HG03442 (cell line): Measurements from ENCODE around the gene ECEL1.
"Not testable (repeated sequence)": the region's sequence is repeated elsewhere in the genome, so short reads cannot be mapped to it uniquely, and the experiment has no call there.

Source experiments
- ATAC-seq: cut with Tn5 transposase; IDR thresholded peaks from one replicate; pipeline ENCODE4 v1.9.1; 2021; ENCODE audit warnings: mild to moderate bottlenecking, moderate library complexity; ENCODE audit not compliant: unreplicated experiment

The ECEL1 gene

DNA sequence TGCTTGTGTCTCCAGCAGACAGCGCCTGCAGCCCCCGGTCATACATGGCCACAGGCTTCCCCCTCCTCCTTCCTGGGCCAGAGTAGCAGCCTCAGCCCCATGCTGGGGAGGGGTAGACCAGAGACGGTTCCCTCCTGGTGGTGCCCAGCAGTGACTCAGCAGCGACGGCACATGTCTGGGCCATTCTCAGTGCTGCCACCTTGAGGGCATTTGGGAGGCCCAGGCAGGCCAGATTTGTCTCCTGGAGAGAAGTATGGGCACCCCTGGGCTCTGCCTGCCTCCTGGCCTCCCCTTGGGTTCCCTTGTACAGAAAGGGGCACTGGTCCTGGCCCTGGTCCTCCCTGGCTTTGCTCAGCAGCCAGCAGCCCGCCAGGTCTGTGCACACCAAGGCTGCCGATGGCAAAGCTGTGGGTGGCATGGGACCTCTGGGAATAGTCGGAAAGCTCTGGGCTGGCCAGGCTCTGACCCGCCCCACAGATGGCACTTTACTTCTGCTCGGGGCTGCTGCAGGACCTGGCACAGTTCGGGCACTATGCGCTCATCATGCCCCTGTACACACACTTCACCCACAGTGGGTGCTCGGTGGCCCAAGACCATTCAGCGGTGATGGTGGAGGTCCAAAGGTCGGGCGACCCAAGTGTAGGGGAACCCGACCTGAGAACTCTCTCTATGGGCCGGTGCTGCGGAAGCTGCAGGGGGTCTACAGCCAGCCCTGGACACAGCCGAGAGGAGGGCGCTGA, 43.1 kb downstream of the ECEL1 start:
- no peak for ATAC-seq

DNA sequence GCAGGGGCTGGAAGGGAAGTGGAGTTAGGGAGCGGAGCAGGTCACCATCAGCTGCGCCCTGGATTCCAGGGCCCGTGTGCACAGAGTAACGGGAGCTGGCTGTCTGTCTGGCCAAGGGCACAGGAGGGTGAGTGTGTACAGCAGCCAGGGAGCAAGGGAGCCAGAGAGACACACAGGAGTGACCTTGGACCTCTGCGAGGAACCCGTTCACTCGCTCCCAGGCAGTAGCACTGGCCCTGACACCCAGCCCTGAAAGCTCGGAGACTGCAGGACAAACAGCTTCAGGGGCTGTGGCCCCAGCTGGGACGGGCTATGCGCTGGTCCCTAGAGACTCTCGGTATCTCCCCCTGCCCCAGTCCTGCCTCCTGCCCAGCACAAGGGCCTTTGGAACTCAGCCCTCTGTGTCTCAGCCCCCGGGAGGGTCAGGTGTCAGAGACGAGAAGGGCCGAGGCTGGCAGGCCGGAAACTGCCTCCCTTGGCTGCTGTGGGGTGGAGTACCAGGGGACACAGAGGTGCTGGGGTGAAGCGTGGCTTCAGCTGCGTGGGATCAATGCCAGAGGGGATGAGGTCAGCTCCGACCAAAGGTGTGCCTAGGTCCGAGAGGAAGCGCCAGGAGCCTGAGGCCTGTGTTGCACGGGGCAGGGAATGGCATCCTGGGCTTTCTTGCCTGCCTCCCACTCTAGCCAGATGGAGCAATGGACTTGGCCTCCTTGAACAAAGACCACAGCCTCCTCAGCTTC, 43.8 kb downstream of the ECEL1 start:
- ATAC-seq: not testable (repeated sequence)

- not testable (repeated sequence) for ATAC-seq
These were observed 44.6 kb downstream of the ECEL1 start for GRCh38 chr2:232443047-232443446.

GRCh38 chr2:232442431-232442830, 45.2 kb downstream of the ECEL1 start:
- not testable (repeated sequence) for ATAC-seq

DNA sequence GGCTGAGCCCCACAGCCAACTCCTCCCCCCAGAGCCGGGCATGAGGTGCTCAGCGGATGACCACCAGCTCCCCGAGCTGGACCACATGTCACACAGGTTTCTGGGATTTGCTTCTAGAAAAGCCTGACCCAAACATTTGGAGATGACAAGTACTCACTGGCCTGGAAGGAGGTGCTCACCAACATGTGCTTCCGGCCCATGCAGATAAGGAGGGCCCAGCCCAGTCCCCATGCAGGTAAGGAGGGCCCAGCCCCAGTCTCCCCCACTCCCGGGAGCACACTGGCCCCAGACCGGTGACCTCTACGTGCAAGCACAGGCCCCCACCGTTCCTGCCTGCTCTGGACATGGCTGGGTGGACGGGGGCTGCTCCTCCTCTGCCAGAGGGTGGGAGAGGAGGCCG, 45.7 kb downstream of the ECEL1 start:
- not testable (repeated sequence) for ATAC-seq

GRCh38 chr2:232441147-232441651, 46.4 kb downstream of the ECEL1 start:
- no peak for ATAC-seq

- ATAC-seq: peak; percentile 72
These were observed 47.2 kb downstream of the ECEL1 start for GRCh38 chr2:232440220-232441018.

DNA sequence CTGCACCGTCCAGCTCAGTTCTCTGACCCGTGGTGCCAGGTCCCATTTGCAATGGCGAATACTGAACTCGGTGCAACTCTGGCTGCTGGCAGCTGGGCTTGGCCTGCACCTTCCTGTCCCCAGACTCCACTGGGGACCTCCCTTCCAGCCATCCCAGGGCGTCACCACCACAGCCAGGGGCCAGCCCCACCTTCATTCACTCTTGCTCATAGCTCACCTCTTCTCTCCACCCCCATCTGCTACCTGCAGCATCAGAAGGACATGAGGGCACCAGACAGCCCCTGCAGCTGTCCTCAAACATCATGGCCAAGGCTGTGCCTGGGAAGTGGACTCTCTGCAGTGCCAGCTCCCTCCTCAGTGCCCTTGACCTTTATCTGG, 47.9 kb downstream of the ECEL1 start:
- no peak for ATAC-seq

GRCh38 chr2:232438951-232439757, 48.5 kb downstream of the ECEL1 start:
- ATAC-seq: no peak

DNA sequence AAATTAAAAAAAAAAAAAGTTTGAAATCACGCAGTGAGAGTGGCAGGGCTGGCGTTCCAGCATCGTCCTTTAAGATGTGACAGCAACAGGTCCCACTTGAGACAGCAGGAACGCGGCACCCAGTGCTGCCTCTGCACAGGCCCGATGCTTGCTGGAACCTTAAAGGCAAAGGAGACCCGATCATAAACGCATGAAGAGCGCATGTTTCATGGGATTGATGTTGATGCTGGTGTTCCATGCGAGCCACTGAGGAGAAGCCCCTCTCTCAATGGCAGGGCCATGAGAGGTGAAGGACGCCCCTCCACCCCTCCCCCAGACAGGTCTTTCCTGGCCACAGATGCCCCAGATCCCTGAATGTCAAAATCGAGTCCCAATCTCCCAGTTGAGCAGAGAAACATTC, 49.5 kb downstream of the ECEL1 start:
- no peak for ATAC-seq

DNA sequence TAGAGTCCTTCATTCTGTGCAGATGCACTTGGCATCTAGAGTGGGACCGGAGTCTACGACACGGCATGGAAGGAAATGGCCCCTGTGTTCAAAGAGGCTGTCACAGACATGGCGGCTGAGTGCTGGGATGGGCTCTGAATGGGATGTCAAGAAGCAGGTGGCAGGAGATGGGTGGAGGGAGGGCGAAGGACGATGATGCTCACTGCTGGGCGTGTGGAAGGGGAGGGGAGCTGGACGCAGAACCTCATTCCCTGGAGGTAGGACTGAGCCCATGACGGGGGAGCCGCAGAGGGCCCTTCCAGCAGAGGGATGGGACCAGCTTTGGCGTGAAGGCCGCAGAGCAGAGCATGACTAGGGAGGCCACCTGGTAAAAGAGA, 50.5 kb downstream of the ECEL1 start:
- ATAC-seq: no peak

- ATAC-seq: no peak
These were observed 51.0 kb downstream of the ECEL1 start for GRCh38 chr2:232436381-232437194.

DNA sequence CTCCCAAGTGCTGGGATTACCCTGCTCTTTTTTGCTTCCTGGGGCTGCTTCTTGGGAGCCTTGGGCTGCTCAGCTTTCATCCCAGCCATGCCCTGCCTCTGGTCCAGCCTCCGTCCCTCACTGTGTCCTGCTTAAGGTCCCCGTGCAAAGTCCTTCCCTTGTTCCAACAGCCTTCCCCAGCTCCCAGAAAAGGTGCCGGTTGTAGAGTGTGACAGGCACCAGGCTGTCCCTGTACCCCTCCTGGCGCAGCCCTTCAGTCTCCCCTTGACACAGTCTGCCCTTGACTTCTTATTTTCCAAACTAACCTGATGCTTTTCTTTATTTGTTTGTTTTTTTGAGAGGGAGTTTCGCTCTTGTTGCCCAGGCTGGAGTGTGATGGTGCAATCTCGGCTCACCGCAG, 51.8 kb downstream of the ECEL1 start:
- ATAC-seq: no peak

GRCh38 chr2:232435375-232435648, 52.3 kb downstream of the ECEL1 start:
- ATAC-seq: no peak

DNA sequence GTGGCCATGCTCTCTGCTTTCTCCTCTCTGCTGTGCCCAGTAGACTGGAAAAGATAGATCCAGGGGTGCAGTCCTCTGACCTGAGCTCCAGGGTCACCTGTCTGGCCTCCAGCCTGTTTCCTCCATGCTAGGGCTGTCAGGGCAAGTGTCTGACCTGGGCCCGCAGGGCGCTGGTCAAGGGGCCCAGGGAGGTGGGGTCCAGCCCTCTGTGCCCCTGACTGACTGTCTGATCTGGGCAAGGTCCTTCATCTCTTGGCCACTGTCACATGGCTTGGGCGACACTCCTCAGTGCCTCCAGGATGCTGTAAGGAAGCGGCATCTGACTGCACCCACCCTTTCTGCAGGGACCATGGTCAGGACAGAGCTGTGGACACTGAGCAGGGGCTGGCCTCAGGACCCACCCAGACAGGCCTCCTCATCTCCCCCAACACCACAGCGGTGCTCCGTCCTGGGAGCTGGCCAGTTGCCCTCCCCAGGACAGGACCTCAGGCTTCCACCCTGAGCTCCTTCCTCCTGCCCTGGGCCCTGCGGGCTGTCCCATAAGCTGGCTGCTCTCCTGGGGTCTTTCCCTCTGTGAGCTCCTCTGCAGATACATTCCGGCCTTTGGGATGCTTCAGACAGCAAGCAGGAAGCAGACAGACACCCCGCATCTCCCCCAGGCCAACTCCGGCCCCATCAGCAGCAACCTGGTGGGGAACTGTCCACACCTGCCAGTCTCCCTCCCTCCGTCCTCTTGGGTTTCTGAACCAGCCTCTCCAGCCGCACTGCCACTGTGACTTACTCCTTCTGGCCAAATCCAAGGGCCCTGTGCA, 52.9 kb downstream of the ECEL1 start:
- no peak for ATAC-seq

DNA sequence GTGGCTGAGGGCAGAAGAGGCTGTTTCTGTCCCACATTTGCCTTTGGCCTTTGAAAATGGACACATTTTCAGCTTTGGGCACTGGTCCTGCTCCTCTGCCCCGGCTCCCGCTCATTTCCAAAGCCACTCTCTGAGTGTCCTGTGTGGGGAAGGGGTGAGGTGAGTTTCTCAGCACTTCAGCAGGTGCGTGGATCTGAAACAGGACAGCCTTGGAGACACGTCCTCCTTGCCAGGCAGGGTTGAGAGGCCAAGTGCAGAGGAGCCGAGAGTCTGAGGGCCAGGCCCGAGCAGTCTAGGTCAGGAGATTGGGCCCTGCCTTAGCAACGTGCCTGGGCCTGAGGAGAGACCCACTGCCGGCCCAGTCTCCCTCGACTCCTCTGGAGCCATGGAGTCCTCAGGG, 53.5 kb downstream of the ECEL1 start:
- ATAC-seq: no peak

- not testable (repeated sequence) for ATAC-seq
These were observed 54.0 kb downstream of the ECEL1 start for GRCh38 chr2:232433622-232434021.

DNA sequence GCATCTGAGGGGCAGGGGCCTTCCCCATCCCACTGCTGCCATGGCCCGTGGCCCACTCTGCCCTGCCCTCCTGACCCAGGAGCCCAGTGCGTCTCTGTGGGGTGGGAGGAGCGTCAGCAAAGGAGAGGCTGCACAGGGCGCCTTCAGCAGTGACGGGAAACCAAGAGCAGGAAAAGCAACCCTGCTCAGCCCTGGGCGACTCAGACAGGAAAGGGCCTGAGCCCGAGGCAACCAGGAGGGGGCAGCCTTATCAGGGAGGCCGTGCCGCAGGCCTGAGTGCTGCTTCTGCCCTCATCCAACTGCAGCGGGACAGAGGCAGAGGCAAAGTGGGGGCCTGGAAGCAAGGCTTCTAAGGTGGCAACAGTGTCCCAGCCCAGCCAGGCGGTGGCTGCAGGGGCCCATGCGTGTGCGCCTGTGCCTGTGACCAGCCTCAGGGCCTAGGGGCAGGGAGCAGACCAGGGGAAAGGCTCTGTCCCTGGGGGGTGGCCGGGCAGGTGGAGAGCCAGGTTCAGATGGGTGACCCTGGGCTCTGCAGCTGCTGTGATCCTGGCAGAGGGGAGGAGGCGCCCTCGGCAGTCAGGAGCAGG, 54.9 kb downstream of the ECEL1 start:
- no peak for ATAC-seq
